ENCODE data around the gene DNAAF9.

DNA sequence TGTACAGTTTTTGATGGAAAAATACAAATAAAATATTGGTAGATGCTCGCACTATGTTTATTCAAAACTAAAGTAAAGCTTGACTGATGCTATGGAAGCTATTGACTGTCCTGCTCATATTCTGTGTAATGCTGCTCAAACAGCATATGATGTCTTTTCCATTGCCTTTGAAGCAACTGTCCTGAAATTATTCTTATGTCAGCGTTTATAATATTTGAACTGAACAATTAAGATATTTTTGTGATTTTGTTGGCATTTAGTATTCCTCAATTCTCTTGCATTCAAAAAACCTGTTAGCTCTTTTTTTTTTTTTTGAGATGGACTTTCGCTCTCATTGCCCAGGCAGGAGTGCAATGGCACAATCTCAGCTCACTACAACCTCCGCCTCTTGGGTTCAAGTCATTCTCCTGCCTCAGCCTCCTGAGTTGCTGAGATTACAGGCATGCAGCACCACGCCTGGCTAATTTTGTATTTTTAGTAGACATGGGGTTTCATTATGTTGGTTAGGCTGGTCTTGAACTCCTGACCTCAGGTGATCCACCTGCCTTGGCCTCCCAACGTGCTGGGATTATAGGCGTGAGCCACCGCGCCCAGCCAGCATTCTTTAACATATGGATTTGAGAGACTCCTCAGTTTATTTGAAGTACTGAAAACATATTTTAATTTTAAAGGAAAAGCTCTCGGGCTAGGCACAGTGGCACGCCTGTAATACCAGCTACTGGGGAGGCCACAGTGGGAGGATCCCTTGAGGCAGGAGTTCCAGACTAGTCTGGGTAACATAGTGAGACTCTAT lies 5.3 kb upstream of the DNAAF9 start:
- TF ChIP-seq, protein P1, sequence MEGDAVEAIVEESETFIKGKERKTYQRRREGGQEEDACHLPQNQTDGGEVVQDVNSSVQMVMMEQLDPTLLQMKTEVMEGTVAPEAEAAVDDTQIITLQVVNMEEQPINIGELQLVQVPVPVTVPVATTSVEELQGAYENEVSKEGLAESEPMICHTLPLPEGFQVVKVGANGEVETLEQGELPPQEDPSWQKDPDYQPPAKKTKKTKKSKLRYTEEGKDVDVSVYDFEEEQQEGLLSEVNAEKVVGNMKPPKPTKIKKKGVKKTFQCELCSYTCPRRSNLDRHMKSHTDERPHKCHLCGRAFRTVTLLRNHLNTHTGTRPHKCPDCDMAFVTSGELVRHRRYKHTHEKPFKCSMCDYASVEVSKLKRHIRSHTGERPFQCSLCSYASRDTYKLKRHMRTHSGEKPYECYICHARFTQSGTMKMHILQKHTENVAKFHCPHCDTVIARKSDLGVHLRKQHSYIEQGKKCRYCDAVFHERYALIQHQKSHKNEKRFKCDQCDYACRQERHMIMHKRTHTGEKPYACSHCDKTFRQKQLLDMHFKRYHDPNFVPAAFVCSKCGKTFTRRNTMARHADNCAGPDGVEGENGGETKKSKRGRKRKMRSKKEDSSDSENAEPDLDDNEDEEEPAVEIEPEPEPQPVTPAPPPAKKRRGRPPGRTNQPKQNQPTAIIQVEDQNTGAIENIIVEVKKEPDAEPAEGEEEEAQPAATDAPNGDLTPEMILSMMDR (IDR thresholded peaks at IDR 0.05): no peak
- no peak for TF ChIP-seq ZFX (IDR thresholded peaks at IDR 0.05; ENCODE audit: borderline replicate concordance)
